Uterus (tissue), 2 donors: ENCODE measurements around the gene CYSTM1.

Experiments used
- CTCF ChIP-seq, 4 experiments: fragments of 200-600 bp in 2 of 4; fragments of 450-650 bp in 2 of 4; sonication (generic) in 2 of 4; IDR thresholded peaks; one replicate each; pipeline ENCODE4 v1.5.1; 2016 to 2019; ENCODE audit warnings: antibody characterized with exemption in 4 of 4, mild to moderate bottlenecking in 2 of 4, moderate library complexity in 1 of 4
- POLR2A ChIP-seq, 2 donors: fragments of 450-650 bp; IDR thresholded peaks; one replicate each; pipeline ENCODE4 v1.6.1; 2016; ENCODE audit warnings: antibody characterized with exemption in 2 of 2, mild to moderate bottlenecking in 1 of 2, moderate library complexity in 1 of 2

- TF ChIP-seq CTCF (IDR thresholded peaks at IDR 0.05) (no peak), POLR2A (IDR thresholded peaks at IDR 0.05) (no peak)
Measured at GRCh38 chr5:140159014-140159927, 15.7 kb upstream of the CYSTM1 start.
